Activated CD4-positive, alpha-beta T cell treated with anti-CD3 and anti-CD28 coated beads, Interleukin-2, amount 10 ng/mL, durations not matched to agents 7 days and 5 days (primary cell): Measurements from ENCODE around the gene BUB1. TPM values are rescaled to one million over a fixed set of nuclear protein-coding genes. Genes with fewer than 3 reads are reported as not detected.

Experiments
- CTCF ChIA-PET: fragments of 350-600 bp; sonication (Branson Sonifier 250); formaldehyde crosslinking; loops from one replicate; lab custom pipeline; 2021; ENCODE audit warnings: antibody characterized with exemption; lab: Charles Lee
- POLR2A ChIA-PET: fragments of 350-600 bp; sonication (Branson Sonifier 250); formaldehyde crosslinking; loops from one replicate; lab custom pipeline; 2021; ENCODE audit warnings: antibody characterized with exemption; lab: Charles Lee
- DNase-seq: peaks from one replicate; pipeline ENCODE4 v3.0.0-alpha.2; 2020
- H3K27ac Mint-ChIP-seq: one replicate; pipeline ENCODE4 v1.8.0; 2021; ENCODE audit warnings: mild to moderate bottlenecking, moderate library complexity, mixed read lengths
- H3K27me3 Mint-ChIP-seq: one replicate; pipeline ENCODE4 v1.8.0; 2021; ENCODE audit warnings: mixed read lengths
- H3K36me3 Mint-ChIP-seq: one replicate; pipeline ENCODE4 v1.8.0; 2021; ENCODE audit warnings: low read depth, mixed read lengths
- H3K4me1 Mint-ChIP-seq: one replicate; pipeline ENCODE4 v1.8.0; 2021; ENCODE audit warnings: mixed read lengths
- H3K4me3 Mint-ChIP-seq: one replicate; pipeline ENCODE4 v1.8.0; 2021; ENCODE audit warnings: mild to moderate bottlenecking, moderate library complexity, mixed read lengths
- H3K9me3 Mint-ChIP-seq: one replicate; pipeline ENCODE4 v1.8.0; 2021; ENCODE audit warnings: mixed read lengths
- total RNA-seq, 2 experiments: library from RNA; stranded (reverse); gene quantifications; one replicate each; pipeline ENCODE4 v1.2.3, GENCODE V29; 2021

BUB1 gene
- total RNA-seq = 100 to 1,000 TPM; 118 to 141 TPM

DNA sequence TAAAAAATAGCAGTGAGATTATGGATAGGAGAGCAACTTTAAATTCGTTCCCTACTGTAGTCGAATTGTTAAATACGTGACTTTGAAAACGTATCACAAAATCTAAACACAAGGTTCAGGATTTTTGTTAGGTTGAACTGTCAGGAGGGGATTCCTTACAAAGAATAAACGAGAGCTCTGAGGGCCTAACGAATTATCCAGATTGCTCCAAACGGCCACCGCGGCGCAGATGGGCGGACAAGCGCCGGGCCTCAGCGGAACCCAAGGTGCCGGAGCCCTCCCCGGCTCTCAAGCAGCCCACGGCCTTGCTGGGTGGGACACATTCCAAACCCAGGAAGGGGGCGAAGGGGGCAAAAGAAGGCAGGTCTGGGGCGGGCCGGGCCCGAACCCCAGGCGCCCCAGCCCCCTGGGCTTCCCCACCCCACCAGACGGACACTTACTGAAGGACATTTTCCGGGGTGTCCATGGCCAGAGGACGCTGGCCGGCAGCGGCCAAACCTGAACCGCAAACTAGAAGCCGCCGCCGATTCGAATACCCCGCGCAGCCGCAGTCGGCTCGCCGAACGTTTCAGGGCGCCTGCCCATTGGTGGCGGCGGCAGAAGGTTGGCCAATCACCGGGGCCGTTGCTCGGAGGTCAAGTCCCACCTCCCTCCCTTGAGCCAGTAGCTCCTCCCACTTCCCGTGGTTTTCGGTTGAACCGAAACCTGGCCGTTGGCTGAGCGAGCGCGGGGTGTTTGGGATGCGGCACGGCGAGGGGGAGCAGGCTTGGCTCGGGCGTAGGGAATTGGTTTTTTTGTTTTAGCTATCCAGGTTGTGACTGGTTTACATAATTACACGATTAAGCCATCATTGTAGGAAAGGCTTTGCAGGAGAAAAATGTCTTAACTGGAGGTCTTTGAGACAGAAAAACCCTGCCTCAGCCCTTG is at the start of gene BUB1:
TSS of gene BUB1 (minus strand) at position 534 of the 927 bp plus-strand sequence. CDS start at position 466, 68 bp downstream.
- H3K4me1 Mint-ChIP-seq = peaks cover 39% of the 10 kb centered on the region
- peak within 1 kb of the TSS; percentile 97 for H3K27ac Mint-ChIP-seq
- ChIA-PET POLR2A (interaction anchor here (1.1 kb wide), 1 partner anchor 70 kb away, joined by 3 read pairs; no protein-coding TSS in a partner anchor), CTCF (interaction anchor here (0.6 to 1.9 kb wide), 4 partner anchors 9 to 96 kb away, joined by 3 to 7 read pairs (median 3); no protein-coding TSS in a partner anchor)
- no peaks in the 10 kb centered on the region for H3K9me3 Mint-ChIP-seq
- peak; percentile 98 for DNase-seq
- H3K27me3 Mint-ChIP-seq = peaks cover 3% of the 10 kb centered on the region
- H3K36me3 Mint-ChIP-seq = peaks cover 26% of the 10 kb centered on the region
- peak within 1 kb of the TSS; percentile 87 for H3K4me3 Mint-ChIP-seq

DNA sequence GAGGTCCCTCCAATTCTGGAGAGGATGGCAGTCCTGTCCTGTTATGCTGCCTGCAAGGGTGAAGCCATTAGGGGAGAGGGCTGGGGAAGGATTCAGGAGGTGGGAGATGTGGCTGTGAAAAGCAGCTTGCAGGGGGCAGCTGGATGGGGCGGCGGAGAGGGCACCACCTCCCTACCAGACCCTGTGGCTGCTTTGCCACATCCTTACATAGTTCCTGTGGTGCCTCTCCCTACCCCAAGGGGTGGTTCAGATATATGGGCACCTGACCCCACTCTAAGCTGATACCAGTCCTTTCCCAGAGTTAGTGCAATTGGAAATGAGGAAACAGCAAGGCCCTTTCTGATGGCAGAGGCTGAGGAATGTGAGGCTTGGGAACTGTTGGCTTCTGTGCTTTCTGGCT is 48.4 kb upstream of the BUB1 start:
- H3K4me3 Mint-ChIP-seq = no peak overlapping the region
- no peaks in the 10 kb centered on the region for H3K9me3 Mint-ChIP-seq
- ChIA-PET POLR2A (no interaction called here), CTCF (interaction anchor here (0.6 to 1.2 kb wide), 2 partner anchors 28 to 1876 kb away, joined by 3 read pairs; no protein-coding TSS in a partner anchor)
- H3K27ac Mint-ChIP-seq = no peak overlapping the region
- no peaks in the 10 kb centered on the region for H3K36me3 Mint-ChIP-seq
- peaks cover 8% of the 10 kb centered on the region for H3K4me1 Mint-ChIP-seq
- H3K27me3 Mint-ChIP-seq = peaks cover 46% of the 10 kb centered on the region
- DNase-seq = no peak

DNA sequence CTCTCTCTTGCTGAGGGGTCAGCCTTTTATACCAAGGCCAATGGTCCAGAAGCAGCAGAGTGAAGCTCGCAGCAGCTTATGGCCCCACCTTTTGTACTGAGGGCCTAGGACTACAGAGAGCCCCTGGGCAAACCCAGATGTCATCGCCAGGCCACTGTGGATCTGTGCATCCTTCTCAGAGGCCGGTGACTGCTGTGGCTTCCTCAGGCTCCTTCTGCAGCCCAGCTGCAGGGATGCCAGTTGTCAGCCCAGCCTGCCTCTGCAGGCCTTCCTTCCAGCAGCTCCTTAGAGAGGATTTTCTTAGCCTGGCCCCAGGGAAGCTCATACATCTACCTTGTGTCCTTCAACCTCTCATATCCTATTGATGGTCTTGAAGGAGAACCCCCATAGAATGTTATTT is 48.0 kb upstream of the BUB1 start:
- Mint-ChIP-seq H3K4me1 (peaks cover 8% of the 10 kb centered on the region), H3K4me3 (no peak overlapping the region), H3K27ac (no peak overlapping the region), H3K36me3 (no peaks in the 10 kb centered on the region), H3K27me3 (peaks cover 41% of the 10 kb centered on the region), H3K9me3 (no peaks in the 10 kb centered on the region)
- ChIA-PET CTCF (interaction anchor here (1.2 kb wide), 1 partner anchor 29 kb away, joined by 3 read pairs; no protein-coding TSS in a partner anchor), POLR2A (no interaction called here)
- DNase-seq = no peak

DNA sequence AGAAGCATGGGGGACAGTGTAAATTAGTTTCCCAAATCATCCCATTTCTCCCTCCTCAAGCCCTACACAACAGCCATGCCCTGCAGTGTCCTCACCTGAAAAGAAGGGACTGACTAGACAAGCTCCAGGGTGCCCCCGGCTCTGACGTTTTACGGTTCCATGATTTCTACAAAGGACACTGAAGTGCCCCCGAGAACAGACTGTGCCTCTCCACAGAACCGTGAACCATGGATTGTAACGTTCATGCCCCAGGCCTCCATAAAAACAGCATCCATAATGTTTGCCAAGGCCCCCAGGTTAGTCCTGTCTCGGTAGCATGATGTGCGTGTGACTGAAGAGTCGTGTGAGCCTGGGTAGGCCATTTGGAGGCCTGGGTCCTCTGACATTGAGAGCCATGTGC is 47.5 kb upstream of the BUB1 start:
- Mint-ChIP-seq H3K27me3 (peaks cover 39% of the 10 kb centered on the region), H3K4me3 (no peak overlapping the region), H3K9me3 (no peaks in the 10 kb centered on the region), H3K27ac (no peak overlapping the region), H3K36me3 (no peaks in the 10 kb centered on the region), H3K4me1 (peaks cover 8% of the 10 kb centered on the region)
- no peak for DNase-seq
- ChIA-PET POLR2A (no interaction called here), CTCF (interaction anchor here (1.2 kb wide), 1 partner anchor 38 kb away, joined by 3 read pairs; no protein-coding TSS in a partner anchor)

DNA sequence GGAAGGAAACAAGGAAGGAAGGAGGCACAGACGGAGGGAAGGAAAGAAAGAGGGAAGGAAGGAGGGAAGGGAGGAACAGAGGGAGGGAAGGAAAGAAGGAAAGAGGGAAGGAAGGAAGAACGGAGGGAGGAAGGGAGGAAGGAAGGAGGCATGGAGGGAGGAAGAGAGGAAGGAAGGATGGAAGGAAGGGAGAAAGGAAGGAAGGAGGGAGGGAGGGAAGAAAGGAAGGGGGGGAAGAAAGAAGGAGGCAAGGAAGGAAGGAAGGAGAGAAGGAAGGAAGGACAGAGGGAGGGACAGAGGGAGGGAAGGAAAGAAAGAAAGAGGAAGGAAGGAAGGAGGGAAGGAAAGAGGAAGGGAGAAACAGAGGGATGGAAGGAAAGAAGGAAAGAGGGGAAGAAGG is 47.0 kb upstream of the BUB1 start:
- POLR2A ChIA-PET = no interaction called here
- Mint-ChIP-seq H3K4me3 (no peak overlapping the region), H3K27ac (no peak overlapping the region), H3K36me3 (no peaks in the 10 kb centered on the region), H3K27me3 (peaks cover 40% of the 10 kb centered on the region), H3K9me3 (no peaks in the 10 kb centered on the region), H3K4me1 (peaks cover 8% of the 10 kb centered on the region)
- CTCF ChIA-PET = interaction anchor here (1.2 kb wide), 1 partner anchor 37 kb away, joined by 3 read pairs; no protein-coding TSS in a partner anchor
- no peak for DNase-seq

DNA sequence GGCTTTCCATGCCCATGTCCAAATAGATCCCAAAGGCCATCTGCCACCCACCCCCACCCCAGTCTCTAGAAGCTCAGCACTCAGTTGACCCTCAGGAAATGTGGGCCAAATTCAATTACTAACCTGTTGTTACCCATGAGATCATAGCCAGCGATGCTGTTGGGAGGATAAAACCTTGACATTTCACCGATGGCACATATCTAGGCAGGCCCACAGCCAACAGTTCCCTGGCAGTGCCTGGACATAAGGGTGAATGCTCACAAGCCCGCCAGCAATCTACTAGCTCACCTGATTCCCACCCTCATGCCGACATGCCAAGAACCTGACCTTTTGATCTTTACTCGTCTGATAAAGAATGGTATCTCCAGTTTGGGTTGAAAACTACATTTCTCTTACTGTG is 42.7 kb upstream of the BUB1 start:
- Mint-ChIP-seq H3K36me3 (no peaks in the 10 kb centered on the region), H3K4me3 (no peak overlapping the region), H3K4me1 (peaks cover 8% of the 10 kb centered on the region), H3K9me3 (no peaks in the 10 kb centered on the region), H3K27ac (no peak overlapping the region), H3K27me3 (peaks cover 52% of the 10 kb centered on the region)
- ChIA-PET CTCF (interaction anchor here (1.2 to 1.3 kb wide), 2 partner anchors 8 to 12 kb away, joined by 3 read pairs; partner anchors contain the start of gene ACOXL), POLR2A (no interaction called here)
- no peak for DNase-seq

DNA sequence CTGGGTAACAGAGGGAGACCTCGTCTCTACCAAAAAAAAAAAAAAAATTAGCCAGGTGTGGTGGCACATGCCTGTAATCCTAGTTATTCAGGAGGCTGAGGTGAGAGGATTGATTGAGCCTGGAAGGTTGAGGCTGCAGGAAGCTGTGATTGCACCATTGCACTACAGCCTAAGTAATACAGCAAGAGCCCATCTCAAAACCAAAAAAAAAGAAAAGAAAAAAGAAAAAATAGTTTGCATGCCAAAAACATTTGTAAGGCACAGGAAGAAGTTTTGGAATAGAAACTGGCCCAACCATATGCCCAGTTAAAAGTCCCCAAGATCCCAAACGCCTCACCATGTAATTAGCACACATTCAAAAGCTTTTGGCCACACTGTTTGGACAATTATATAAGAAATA is 41.1 kb upstream of the BUB1 start:
- Mint-ChIP-seq H3K27ac (no peak overlapping the region), H3K36me3 (no peaks in the 10 kb centered on the region), H3K4me1 (peaks cover 5% of the 10 kb centered on the region), H3K9me3 (no peaks in the 10 kb centered on the region), H3K4me3 (no peak overlapping the region), H3K27me3 (peaks cover 56% of the 10 kb centered on the region)
- POLR2A ChIA-PET = no interaction called here
- CTCF ChIA-PET = interaction anchor here (0.9 to 1.2 kb wide), 2 partner anchors 14 to 77 kb away, joined by 3 read pairs; partner anchors contain the start of gene ACOXL
- DNase-seq = no peak

DNA sequence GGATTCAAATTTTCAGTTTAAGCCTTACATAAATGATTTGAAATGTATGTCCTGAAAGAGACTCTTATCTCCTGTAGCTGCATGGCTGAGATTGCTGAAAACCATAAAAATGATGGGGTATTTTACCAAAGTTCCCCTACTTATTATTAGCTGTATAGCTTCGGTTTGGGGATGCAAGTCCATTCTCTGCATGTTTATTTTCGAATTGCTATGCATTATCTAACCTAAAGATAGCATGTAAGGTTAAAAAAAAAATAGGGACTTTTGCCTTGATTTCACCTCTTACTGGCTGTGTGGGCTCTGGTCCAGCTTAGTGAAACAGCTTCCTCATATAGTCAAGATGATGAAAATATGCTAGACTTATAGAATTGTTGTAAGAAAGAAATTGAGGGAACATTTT is 40.5 kb upstream of the BUB1 start:
- no peak overlapping the region for H3K27ac Mint-ChIP-seq
- no peaks in the 10 kb centered on the region for H3K4me1 Mint-ChIP-seq
- H3K27me3 Mint-ChIP-seq = peaks cover 54% of the 10 kb centered on the region
- no peak for DNase-seq
- ChIA-PET CTCF (no interaction called here), POLR2A (no interaction called here)
- no peaks in the 10 kb centered on the region for H3K9me3 Mint-ChIP-seq
- no peaks in the 10 kb centered on the region for H3K36me3 Mint-ChIP-seq
- no peak overlapping the region for H3K4me3 Mint-ChIP-seq

DNA sequence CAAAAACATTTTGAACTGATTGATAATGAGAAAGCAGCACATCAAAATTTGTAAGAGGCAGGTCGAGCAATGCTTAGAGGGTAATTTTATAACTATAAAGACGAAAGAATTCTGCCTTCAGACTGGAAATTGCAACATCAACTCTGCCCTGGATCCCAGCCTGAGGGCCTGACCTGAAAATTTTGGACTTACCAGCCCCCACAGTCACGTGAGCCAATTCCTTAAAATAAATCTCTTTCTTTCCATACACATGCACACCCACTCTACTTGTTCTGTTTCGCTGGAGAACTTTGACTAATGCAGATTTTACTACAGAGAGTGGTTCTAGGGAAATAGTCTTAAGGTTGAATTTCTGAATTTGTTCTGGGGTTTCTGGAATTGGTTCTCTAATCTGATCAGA is 39.9 kb upstream of the BUB1 start:
- POLR2A ChIA-PET = no interaction called here
- Mint-ChIP-seq H3K27me3 (peaks cover 57% of the 10 kb centered on the region), H3K4me1 (no peaks in the 10 kb centered on the region), H3K9me3 (no peaks in the 10 kb centered on the region), H3K27ac (no peak overlapping the region), H3K36me3 (no peaks in the 10 kb centered on the region), H3K4me3 (no peak overlapping the region)
- CTCF ChIA-PET = no interaction called here
- no peak for DNase-seq

DNA sequence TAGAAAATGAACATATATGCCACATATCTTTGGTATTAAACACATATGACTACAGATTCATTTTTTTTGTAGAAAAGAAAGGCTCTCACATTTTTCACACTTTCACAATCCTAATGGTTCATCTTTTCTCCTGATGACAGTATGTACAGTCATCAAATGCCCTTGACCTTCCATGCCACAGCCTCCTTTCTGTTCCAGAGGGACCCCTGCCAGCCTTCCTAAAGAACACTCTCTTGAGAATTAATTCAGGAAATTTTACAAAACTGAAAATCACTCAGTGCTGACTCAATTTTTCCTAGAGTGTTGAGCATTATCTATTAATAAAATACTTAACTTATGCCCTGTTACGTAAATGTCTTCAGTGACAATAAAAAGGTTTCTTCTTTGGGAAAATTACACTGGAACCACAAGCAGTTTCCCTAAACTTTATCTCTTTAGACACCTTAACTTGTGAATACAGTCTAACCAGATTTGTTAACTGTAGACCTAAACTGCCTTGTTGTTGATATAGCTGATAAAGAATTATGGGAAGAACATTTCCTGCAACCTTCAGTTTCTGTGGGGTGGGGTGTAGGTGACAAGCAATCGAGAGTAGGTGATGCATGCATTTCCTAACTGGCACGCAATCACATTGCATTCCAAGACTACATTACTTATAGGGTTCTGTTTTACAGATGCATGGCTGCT is 39.2 kb upstream of the BUB1 start:
- no peaks in the 10 kb centered on the region for H3K4me1 Mint-ChIP-seq
- POLR2A ChIA-PET = no interaction called here
- no peaks in the 10 kb centered on the region for H3K36me3 Mint-ChIP-seq
- H3K27me3 Mint-ChIP-seq = peaks cover 58% of the 10 kb centered on the region
- H3K9me3 Mint-ChIP-seq = no peaks in the 10 kb centered on the region
- CTCF ChIA-PET = no interaction called here
- no peak overlapping the region for H3K4me3 Mint-ChIP-seq
- no peak for DNase-seq
- no peak overlapping the region for H3K27ac Mint-ChIP-seq

DNA sequence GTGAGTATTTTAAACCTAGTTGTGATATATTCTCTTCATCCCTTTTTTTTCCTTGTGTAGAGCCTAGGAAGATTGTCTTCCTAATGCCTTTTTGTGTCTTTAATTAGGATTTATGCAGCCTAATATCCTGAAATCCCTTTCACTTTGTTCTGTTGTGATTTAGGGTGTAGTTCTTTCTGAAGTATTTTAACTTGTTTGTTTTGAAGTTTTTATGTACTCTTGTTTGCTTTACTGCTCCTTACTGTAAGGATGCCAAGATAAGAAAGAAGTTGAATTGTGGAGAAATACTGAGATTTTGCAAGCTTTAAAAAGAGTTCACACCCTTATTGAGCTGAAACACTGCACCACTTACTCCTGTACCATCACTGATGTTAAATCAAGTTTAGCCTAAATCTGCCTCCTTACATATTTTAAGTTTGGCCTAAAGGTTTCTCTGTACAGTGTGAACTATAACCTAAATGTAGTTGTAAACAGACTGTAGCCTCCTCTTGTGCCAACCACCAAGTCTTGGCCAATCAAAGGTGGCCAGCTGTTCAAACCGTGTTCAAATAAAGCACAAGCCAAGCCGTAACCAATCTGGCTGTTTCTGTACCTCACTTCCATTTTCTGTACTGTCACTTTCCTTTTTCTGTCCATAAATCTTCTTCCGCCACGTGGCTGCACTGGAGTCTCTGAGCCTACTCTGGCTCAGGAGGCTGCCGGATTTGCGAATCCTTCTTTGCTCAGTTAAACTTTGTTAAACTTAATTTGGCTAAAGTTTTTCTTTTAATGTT is 36.8 kb upstream of the BUB1 start:
- Mint-ChIP-seq H3K27me3 (peaks cover 60% of the 10 kb centered on the region), H3K27ac (no peak overlapping the region), H3K9me3 (no peaks in the 10 kb centered on the region), H3K4me3 (no peak overlapping the region), H3K4me1 (no peaks in the 10 kb centered on the region), H3K36me3 (no peaks in the 10 kb centered on the region)
- ChIA-PET POLR2A (no interaction called here), CTCF (no interaction called here)
- no peak for DNase-seq
